HEK293 (cell line): ENCODE results near the gene ARPC1B.

ENCODE experiments used
- CTCF ChIA-PET: fragments of 350-600 bp; formaldehyde crosslinking; extraction: SDS; loops from one replicate; lab custom pipeline; 2021; ENCODE audit warnings: antibody characterized with exemption; lab: Yijun Ruan, JAX
- POLR2A ChIA-PET: fragments of 300-600 bp; formaldehyde crosslinking; extraction: SDS; loops from one replicate; lab custom pipeline; 2020; ENCODE audit warnings: antibody characterized with exemption, inconsistent platforms; lab: Yijun Ruan, JAX
- H3K27ac ChIP-seq: fragments of 200-500 bp; sonication (Bioruptor generic); 2 replicates; pipeline ENCODE4 v1.5.1; 2014; ENCODE audit warnings: low read depth, low read length, control low read depth, inconsistent platforms; ENCODE audit errors: extremely low read depth
- H3K36me3 ChIP-seq, 2 experiments: fragments of 200-500 bp in 1 of 2; sonication (Bioruptor generic) in 1 of 2; 1 replicate in 1 of 2; 2 replicates in 1 of 2; pipeline ENCODE4 v1.5.1; 2014 to 2017; ENCODE audit warnings: inconsistent platforms in 2 of 2, low read length in 2 of 2; ENCODE audit not compliant: control insufficient read depth in 2 of 2, insufficient read depth in 1 of 2
- H3K4me1 ChIP-seq: fragments of 200-500 bp; sonication (Bioruptor generic); 2 replicates; pipeline ENCODE4 v1.5.1; 2014; ENCODE audit warnings: mild to moderate bottlenecking, low read length, inconsistent platforms; ENCODE audit not compliant: control insufficient read depth, insufficient read depth
- H3K4me3 ChIP-seq: 2 replicates; pipeline ENCODE4 v1.5.1; 2011; ENCODE audit warnings: low read depth, mild to moderate bottlenecking, control low read depth, low read length, moderate library complexity
- H3K9me3 ChIP-seq: fragments of 200-500 bp; sonication (Bioruptor generic); 2 replicates; pipeline ENCODE4 v1.5.1; 2014; ENCODE audit warnings: low read depth, low read length, inconsistent platforms; ENCODE audit not compliant: control insufficient read depth, insufficient read depth
- ZBTB48 ChIP-seq: fragments of 450-650 bp; formaldehyde crosslinking; IDR thresholded peaks from 2 replicates; pipeline ENCODE4 v1.5.1; 2016; ENCODE audit warnings: missing biosample characterization, missing genetic modification characterization
- ZIC2 ChIP-seq: fragments of 450-650 bp; formaldehyde crosslinking; IDR thresholded peaks from 2 replicates; pipeline ENCODE4 v1.5.1; 2016; ENCODE audit warnings: missing biosample characterization, missing genetic modification characterization
- ZNF518A ChIP-seq: fragments of 450-650 bp; formaldehyde crosslinking; conservative IDR thresholded peaks from 2 replicates; pipeline ENCODE4 v1.5.1; 2016; ENCODE audit warnings: low read depth, missing biosample characterization, missing genetic modification characterization
- ZNF692 ChIP-seq: fragments of 450-650 bp; formaldehyde crosslinking; IDR thresholded peaks from 2 replicates; pipeline ENCODE4 v1.5.1; 2016; ENCODE audit warnings: missing biosample characterization, missing genetic modification characterization
- ZNF768 ChIP-seq: fragments of 450-650 bp; formaldehyde crosslinking; IDR thresholded peaks from 2 replicates; pipeline ENCODE4 v1.5.1; 2018; ENCODE audit warnings: missing biosample characterization, mild to moderate bottlenecking, missing genetic modification characterization
- ZNF843 ChIP-seq: fragments of 450-650 bp; formaldehyde crosslinking; IDR thresholded peaks from 2 replicates; pipeline ENCODE4 v1.5.1; 2016; ENCODE audit warnings: missing biosample characterization, missing genetic modification characterization
- TF ChIP-seq, protein P1 (sequence below): fragments of 450-650 bp; formaldehyde crosslinking; IDR thresholded peaks from 2 replicates; pipeline ENCODE4 v1.5.1; 2017; ENCODE audit warnings: missing biosample characterization, missing genetic modification characterization
- TF ChIP-seq, protein P2 (sequence below): fragments of 450-650 bp; formaldehyde crosslinking; IDR thresholded peaks from 2 replicates; pipeline ENCODE4 v1.5.1; 2016; ENCODE audit warnings: missing biosample characterization, missing genetic modification characterization, borderline replicate concordance

Gene ARPC1B

GRCh38 chr7:99419323-99420021 lies 44.9 kb downstream of the ARPC1B start:
- Histone ChIP-seq H3K4me1 (no peaks in the 10 kb centered on the region), H3K9me3 (no peaks in the 10 kb centered on the region), H3K27ac (no peak overlapping the region), H3K4me3 (no peak overlapping the region), H3K36me3 (peaks cover 37 to 93% of the 10 kb centered on the region in 2 experiments)
- ChIA-PET POLR2A (interaction anchor here (1.1 to 4.9 kb wide), 3 partner anchors 10 to 30 kb away, joined by 3 to 36 read pairs (median 5); partner anchors contain the start of genes BUD31, CPSF4, PDAP1 and PTCD1), CTCF (interaction anchor here (0.6 kb wide), 1 partner anchor 443 kb away, joined by 3 read pairs; no protein-coding TSS in a partner anchor)
- TF ChIP-seq ZIC2 = peak; percentile 61; the same call in 1 of the 2 replicates
- no peak for TF ChIP-seq ZNF518A (tag by site-specific recombination)

DNA sequence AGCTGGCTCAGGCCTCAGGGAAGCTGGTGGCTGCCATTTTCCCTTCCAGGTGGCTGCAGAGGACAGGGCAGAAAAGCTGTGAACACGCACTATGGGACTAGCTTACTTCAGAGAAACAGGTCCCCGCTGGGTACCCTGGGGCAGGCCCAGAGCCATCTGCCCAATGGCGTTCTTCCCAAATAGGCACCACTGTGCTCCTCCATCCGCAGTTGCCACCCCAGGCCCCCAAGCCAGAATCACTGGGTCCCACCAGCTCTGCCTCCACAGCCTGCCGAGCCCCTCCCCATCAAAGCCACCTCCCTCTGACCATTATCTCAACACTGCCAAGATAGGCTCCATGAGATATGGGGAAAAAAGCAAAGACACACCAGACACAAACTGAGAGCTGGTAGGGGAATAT lies 45.7 kb downstream of the ARPC1B start:
- CTCF ChIA-PET = no interaction called here
- H3K36me3 ChIP-seq = peaks cover 34 to 93% of the 10 kb centered on the region in 2 experiments

More for the DNA sequence above, 45.7 kb downstream of the ARPC1B start:
- H3K4me3 ChIP-seq = no peak overlapping the region
- H3K27ac ChIP-seq = no peak overlapping the region
- no peaks in the 10 kb centered on the region for H3K9me3 ChIP-seq
- POLR2A ChIA-PET = interaction anchor here (1.1 to 4.9 kb wide), 4 partner anchors 11 to 29 kb away, joined by 3 to 36 read pairs (median 4); partner anchors contain the start of genes BUD31, CPSF4, PDAP1 and PTCD1
- TF ChIP-seq, protein P1, sequence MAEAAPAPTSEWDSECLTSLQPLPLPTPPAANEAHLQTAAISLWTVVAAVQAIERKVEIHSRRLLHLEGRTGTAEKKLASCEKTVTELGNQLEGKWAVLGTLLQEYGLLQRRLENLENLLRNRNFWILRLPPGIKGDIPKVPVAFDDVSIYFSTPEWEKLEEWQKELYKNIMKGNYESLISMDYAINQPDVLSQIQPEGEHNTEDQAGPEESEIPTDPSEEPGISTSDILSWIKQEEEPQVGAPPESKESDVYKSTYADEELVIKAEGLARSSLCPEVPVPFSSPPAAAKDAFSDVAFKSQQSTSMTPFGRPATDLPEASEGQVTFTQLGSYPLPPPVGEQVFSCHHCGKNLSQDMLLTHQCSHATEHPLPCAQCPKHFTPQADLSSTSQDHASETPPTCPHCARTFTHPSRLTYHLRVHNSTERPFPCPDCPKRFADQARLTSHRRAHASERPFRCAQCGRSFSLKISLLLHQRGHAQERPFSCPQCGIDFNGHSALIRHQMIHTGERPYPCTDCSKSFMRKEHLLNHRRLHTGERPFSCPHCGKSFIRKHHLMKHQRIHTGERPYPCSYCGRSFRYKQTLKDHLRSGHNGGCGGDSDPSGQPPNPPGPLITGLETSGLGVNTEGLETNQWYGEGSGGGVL (tag by site-specific recombination) = no peak
- TF ChIP-seq, protein P2, sequence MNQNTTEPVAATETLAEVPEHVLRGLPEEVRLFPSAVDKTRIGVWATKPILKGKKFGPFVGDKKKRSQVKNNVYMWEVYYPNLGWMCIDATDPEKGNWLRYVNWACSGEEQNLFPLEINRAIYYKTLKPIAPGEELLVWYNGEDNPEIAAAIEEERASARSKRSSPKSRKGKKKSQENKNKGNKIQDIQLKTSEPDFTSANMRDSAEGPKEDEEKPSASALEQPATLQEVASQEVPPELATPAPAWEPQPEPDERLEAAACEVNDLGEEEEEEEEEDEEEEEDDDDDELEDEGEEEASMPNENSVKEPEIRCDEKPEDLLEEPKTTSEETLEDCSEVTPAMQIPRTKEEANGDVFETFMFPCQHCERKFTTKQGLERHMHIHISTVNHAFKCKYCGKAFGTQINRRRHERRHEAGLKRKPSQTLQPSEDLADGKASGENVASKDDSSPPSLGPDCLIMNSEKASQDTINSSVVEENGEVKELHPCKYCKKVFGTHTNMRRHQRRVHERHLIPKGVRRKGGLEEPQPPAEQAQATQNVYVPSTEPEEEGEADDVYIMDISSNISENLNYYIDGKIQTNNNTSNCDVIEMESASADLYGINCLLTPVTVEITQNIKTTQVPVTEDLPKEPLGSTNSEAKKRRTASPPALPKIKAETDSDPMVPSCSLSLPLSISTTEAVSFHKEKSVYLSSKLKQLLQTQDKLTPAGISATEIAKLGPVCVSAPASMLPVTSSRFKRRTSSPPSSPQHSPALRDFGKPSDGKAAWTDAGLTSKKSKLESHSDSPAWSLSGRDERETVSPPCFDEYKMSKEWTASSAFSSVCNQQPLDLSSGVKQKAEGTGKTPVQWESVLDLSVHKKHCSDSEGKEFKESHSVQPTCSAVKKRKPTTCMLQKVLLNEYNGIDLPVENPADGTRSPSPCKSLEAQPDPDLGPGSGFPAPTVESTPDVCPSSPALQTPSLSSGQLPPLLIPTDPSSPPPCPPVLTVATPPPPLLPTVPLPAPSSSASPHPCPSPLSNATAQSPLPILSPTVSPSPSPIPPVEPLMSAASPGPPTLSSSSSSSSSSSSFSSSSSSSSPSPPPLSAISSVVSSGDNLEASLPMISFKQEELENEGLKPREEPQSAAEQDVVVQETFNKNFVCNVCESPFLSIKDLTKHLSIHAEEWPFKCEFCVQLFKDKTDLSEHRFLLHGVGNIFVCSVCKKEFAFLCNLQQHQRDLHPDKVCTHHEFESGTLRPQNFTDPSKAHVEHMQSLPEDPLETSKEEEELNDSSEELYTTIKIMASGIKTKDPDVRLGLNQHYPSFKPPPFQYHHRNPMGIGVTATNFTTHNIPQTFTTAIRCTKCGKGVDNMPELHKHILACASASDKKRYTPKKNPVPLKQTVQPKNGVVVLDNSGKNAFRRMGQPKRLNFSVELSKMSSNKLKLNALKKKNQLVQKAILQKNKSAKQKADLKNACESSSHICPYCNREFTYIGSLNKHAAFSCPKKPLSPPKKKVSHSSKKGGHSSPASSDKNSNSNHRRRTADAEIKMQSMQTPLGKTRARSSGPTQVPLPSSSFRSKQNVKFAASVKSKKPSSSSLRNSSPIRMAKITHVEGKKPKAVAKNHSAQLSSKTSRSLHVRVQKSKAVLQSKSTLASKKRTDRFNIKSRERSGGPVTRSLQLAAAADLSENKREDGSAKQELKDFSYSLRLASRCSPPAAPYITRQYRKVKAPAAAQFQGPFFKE (tag by site-specific recombination) = no peak
- TF ChIP-seq ZNF843 (no peak), ZNF768 (tag by site-specific recombination) (no peak), ZBTB48 (no peak), ZNF692 (no peak)
- TF ChIP-seq, all 188 proteins: peak for 0
- no peaks in the 10 kb centered on the region for H3K4me1 ChIP-seq
